SK-N-SH treated with all-trans-retinoic acid at 6 μM for 48 hours (cell line): ENCODE measurements around the gene ZFHX3.

Source experiments
- ATAC-seq: fragments of 200-7000 bp; cut with Tn5 transposase; 3 replicates; pipeline ENCODE4 v1.9.1; 2020; ENCODE audit warnings: mild to moderate bottlenecking, moderate library complexity
- ARNTL ChIP-seq: fragments of 450-650 bp; formaldehyde crosslinking; IDR thresholded peaks from 2 replicates; pipeline ENCODE4 v1.5.0; 2020; ENCODE audit warnings: low read depth, mild to moderate bottlenecking, moderate library complexity, borderline replicate concordance
- BACH2 ChIP-seq: fragments of 250-450 bp; sonication (Bioruptor Pico); IDR thresholded peaks from 2 replicates; pipeline ENCODE4 v1.9.0; 2021; ENCODE audit warnings: mild to moderate bottlenecking, borderline replicate concordance
- CSDC2 ChIP-seq: fragments of 250-450 bp; sonication (Bioruptor Pico); IDR thresholded peaks from 2 replicates; pipeline ENCODE4 v1.5.0; 2020; ENCODE audit warnings: mild to moderate bottlenecking, moderate library complexity
- ESRRG ChIP-seq: fragments of 250-450 bp; sonication (Bioruptor Pico); IDR thresholded peaks from 2 replicates; pipeline ENCODE4 v1.6.1; 2021; ENCODE audit warnings: mild to moderate bottlenecking
- GLIS3 ChIP-seq: fragments of 250-450 bp; sonication (Bioruptor Pico); IDR thresholded peaks from 2 replicates; pipeline ENCODE4 v1.5.0; 2020; ENCODE audit warnings: mild to moderate bottlenecking, moderate library complexity
- ISL1 ChIP-seq: fragments of 250-450 bp; sonication (Bioruptor Pico); IDR thresholded peaks from 2 replicates; pipeline ENCODE4 v2.1.2; 2022; ENCODE audit warnings: mild to moderate bottlenecking, moderate library complexity
- OSR1 ChIP-seq: fragments of 250-450 bp; sonication (Bioruptor Pico); IDR thresholded peaks from 2 replicates; pipeline ENCODE4 v1.8.0; 2022; ENCODE audit warnings: moderate library complexity, mild to moderate bottlenecking, inconsistent platforms
- PPARA ChIP-seq: fragments of 250-450 bp; sonication (Bioruptor Pico); IDR thresholded peaks from 2 replicates; pipeline ENCODE4 v1.5.0; 2020; ENCODE audit warnings: mild to moderate bottlenecking, borderline replicate concordance
- RARB ChIP-seq: fragments of 250-450 bp; sonication (Bioruptor Pico); IDR thresholded peaks from 2 replicates; pipeline ENCODE4 v1.8.0; 2021; ENCODE audit warnings: mild to moderate bottlenecking, moderate library complexity
- SNAI2 ChIP-seq: fragments of 250-450 bp; sonication (Bioruptor Pico); IDR thresholded peaks from 2 replicates; pipeline ENCODE4 v1.5.0; 2020; ENCODE audit warnings: mild to moderate bottlenecking, moderate library complexity
- TCF4 ChIP-seq: fragments of 250-450 bp; sonication (Bioruptor Pico); IDR thresholded peaks from 2 replicates; pipeline ENCODE4 v1.8.0; 2021; ENCODE audit warnings: mild to moderate bottlenecking, moderate library complexity, borderline replicate concordance
- TOX ChIP-seq: fragments of 250-450 bp; sonication (Bioruptor Pico); IDR thresholded peaks from 2 replicates; pipeline ENCODE4 v1.8.0; 2021; ENCODE audit warnings: mild to moderate bottlenecking, moderate library complexity, borderline replicate concordance
- ZC3H10 ChIP-seq: fragments of 250-450 bp; sonication (Bioruptor Pico); IDR thresholded peaks from 2 replicates; pipeline ENCODE4 v1.5.1; 2021; ENCODE audit warnings: mild to moderate bottlenecking, moderate library complexity
- ZFP3 ChIP-seq: fragments of 250-450 bp; sonication (Bioruptor Pico); IDR thresholded peaks from 2 replicates; pipeline ENCODE4 v1.5.0; 2020; ENCODE audit warnings: mild to moderate bottlenecking, moderate library complexity
- ZFP30 ChIP-seq: fragments of 450-650 bp; formaldehyde crosslinking; IDR thresholded peaks from 2 replicates; pipeline ENCODE4 v1.5.0; 2022; ENCODE audit warnings: mild to moderate bottlenecking, moderate library complexity
- ZNF565 ChIP-seq: fragments of 450-650 bp; formaldehyde crosslinking; conservative IDR thresholded peaks from 2 replicates; pipeline ENCODE4 v1.5.0; 2020; ENCODE audit warnings: low read depth, mild to moderate bottlenecking, moderate library complexity
- ZNF70 ChIP-seq: fragments of 450-650 bp; formaldehyde crosslinking; IDR thresholded peaks from 2 replicates; pipeline ENCODE4 v1.5.0; 2020; ENCODE audit warnings: mild to moderate bottlenecking, moderate library complexity
- TF ChIP-seq, protein P1 (sequence below): fragments of 250-450 bp; sonication (Bioruptor Pico); IDR thresholded peaks from 2 replicates; pipeline ENCODE4 v1.8.0; 2021; ENCODE audit warnings: low read depth, mild to moderate bottlenecking, moderate library complexity, borderline replicate concordance
- TF ChIP-seq, protein P2 (sequence below): fragments of 250-450 bp; sonication (Bioruptor Pico); IDR thresholded peaks from 2 replicates; pipeline ENCODE4 v1.5.1; 2020; ENCODE audit warnings: low read depth, mild to moderate bottlenecking, moderate library complexity
- TF ChIP-seq, protein P3 (sequence below): fragments of 250-450 bp; sonication (Bioruptor Pico); IDR thresholded peaks from 2 replicates; pipeline ENCODE4 v1.8.0; 2020; ENCODE audit warnings: mild to moderate bottlenecking, moderate library complexity, borderline replicate concordance
- TF ChIP-seq, protein P4 (sequence below): fragments of 250-450 bp; sonication (Bioruptor Pico); IDR thresholded peaks from 2 replicates; pipeline ENCODE4 v1.5.0; 2020; ENCODE audit warnings: mild to moderate bottlenecking, moderate library complexity

The ZFHX3 gene

DNA sequence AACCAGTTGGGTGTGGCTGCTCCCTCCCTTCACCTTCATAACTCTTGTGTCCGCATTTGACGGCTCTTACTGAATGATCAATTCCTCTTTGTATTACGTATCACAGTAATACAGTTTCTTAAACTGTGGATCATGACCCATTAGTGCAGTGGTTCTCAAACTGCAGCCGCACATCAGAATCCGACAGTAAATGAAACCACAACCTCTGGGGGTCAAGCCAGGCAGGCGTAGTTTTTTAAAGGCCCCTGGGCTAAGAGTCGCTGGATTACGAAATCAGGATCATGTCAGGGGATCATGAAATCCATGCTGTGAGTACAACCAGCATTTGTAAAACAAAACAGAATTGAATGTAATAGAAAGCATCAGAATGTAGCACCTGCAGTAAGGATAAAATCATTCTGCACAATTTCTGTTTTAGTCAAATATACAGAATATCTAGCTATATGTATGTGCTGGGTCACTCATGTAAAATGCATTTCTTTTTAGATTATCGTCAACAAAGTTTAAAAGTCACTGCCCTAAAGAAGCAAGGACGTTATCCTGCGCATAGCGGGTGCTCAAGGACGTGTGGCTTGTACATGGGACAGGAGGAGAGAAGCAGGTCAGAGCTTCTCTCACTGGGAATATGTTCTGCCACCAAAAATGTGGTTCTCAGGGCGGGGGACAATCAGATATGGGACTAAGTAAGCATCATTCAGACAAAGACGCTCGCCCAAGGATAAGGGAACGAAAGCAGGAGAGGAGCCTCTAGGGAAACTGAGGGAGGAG is 113.1 kb downstream of the ZFHX3 start:
- no peak for ATAC-seq
- no peak for TF ChIP-seq ZFP3 (CRISPR knock-in tag)
- no peak for TF ChIP-seq OSR1
- TF ChIP-seq ESRRG (CRISPR knock-in tag), result no peak
- no peak for TF ChIP-seq ZFP30 (CRISPR knock-in tag)
- TF ChIP-seq, protein P1, sequence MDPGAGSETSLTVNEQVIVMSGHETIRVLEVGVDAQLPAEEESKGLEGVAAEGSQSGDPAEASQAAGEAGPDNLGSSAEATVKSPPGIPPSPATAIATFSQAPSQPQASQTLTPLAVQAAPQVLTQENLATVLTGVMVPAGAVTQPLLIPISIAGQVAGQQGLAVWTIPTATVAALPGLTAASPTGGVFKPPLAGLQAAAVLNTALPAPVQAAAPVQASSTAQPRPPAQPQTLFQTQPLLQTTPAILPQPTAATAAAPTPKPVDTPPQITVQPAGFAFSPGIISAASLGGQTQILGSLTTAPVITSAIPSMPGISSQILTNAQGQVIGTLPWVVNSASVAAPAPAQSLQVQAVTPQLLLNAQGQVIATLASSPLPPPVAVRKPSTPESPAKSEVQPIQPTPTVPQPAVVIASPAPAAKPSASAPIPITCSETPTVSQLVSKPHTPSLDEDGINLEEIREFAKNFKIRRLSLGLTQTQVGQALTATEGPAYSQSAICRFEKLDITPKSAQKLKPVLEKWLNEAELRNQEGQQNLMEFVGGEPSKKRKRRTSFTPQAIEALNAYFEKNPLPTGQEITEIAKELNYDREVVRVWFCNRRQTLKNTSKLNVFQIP, result no peak
- no peak for TF ChIP-seq ISL1 (CRISPR knock-in tag)
- TF ChIP-seq, protein P2, sequence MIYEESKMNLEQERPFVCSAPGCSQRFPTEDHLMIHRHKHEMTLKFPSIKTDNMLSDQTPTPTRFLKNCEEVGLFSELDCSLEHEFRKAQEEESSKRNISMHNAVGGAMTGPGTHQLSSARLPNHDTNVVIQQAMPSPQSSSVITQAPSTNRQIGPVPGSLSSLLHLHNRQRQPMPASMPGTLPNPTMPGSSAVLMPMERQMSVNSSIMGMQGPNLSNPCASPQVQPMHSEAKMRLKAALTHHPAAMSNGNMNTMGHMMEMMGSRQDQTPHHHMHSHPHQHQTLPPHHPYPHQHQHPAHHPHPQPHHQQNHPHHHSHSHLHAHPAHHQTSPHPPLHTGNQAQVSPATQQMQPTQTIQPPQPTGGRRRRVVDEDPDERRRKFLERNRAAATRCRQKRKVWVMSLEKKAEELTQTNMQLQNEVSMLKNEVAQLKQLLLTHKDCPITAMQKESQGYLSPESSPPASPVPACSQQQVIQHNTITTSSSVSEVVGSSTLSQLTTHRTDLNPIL (CRISPR knock-in tag), result no peak
- no peak for TF ChIP-seq ZNF565 (CRISPR knock-in tag)
- TF ChIP-seq, protein P3, sequence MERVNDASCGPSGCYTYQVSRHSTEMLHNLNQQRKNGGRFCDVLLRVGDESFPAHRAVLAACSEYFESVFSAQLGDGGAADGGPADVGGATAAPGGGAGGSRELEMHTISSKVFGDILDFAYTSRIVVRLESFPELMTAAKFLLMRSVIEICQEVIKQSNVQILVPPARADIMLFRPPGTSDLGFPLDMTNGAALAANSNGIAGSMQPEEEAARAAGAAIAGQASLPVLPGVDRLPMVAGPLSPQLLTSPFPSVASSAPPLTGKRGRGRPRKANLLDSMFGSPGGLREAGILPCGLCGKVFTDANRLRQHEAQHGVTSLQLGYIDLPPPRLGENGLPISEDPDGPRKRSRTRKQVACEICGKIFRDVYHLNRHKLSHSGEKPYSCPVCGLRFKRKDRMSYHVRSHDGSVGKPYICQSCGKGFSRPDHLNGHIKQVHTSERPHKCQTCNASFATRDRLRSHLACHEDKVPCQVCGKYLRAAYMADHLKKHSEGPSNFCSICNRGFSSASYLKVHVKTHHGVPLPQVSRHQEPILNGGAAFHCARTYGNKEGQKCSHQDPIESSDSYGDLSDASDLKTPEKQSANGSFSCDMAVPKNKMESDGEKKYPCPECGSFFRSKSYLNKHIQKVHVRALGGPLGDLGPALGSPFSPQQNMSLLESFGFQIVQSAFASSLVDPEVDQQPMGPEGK, result no peak
- no peak for TF ChIP-seq ZNF70
- no peak for TF ChIP-seq PPARA (CRISPR knock-in tag)
- no peak for TF ChIP-seq GLIS3 (CRISPR knock-in tag)
- TF ChIP-seq RARB (CRISPR knock-in tag), result no peak
- TF ChIP-seq SNAI2 (CRISPR knock-in tag), result no peak
- no peak for TF ChIP-seq ARNTL (CRISPR knock-in tag)
- TF ChIP-seq TOX (CRISPR knock-in tag), result no peak

DNA sequence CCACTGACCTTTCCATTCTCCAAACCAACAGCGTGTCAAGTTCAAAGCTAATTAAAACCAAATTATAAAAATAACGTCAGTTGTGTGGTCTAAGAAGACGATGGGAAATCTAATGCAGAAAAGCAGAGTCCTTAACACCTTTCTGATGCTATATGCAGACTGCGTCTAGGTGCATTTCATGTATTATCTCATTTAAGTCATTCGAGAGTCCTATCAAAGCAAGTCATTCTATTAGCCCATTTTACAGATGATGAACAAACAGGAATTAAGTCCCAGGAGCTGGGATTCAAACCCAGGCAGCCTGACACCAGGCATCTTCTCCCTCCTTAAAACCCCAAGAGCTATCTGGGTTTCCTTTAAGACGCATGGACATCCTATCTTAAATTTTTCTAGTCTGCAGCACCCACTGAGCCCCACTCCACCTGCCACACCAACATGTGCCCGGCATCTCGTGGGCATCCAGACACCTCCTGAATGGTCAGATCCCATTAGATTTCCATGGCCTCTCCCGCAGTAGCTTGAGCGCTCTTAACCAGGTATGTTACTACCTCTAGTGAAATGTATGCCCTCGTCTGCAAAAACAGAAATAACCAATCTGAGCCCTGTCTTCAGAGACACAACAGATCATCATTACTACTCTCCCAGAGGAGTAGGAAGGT is 115.1 kb downstream of the ZFHX3 start:
- ATAC-seq, result no peak
- TF ChIP-seq ZNF70, result no peak
- TF ChIP-seq, all 23 proteins: peak for 0

DNA sequence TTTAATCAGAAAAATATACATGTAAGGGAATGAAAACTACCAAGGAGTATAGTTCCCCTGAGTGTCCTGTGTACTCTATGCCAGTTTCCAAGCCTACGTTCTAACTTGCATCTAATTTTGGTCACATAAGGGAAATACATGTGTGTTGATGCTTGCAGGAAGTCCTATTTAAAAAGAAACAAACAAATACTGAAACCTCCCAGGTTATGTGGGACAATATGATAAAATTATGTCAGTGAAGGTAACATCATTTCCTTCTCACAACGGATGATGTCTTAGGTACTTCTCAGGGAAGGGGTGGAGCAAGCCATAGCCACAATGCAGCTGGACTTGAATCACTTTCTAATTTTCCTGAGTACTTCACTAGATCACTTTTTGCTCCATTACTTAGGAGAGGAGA is 115.9 kb downstream of the ZFHX3 start:
- no peak for ATAC-seq
- TF ChIP-seq, protein P1, result no peak
- TF ChIP-seq TCF4 (CRISPR knock-in tag) (no peak), BACH2 (CRISPR knock-in tag) (no peak), SNAI2 (CRISPR knock-in tag) (no peak), OSR1 (no peak), ESRRG (CRISPR knock-in tag) (no peak), CSDC2 (no peak), TOX (CRISPR knock-in tag) (no peak), PPARA (CRISPR knock-in tag) (no peak), ZFP3 (CRISPR knock-in tag) (no peak), ZC3H10 (no peak), GLIS3 (CRISPR knock-in tag) (no peak), ZFP30 (CRISPR knock-in tag) (no peak)
- TF ChIP-seq, protein P3, result no peak
- TF ChIP-seq, protein P4, sequence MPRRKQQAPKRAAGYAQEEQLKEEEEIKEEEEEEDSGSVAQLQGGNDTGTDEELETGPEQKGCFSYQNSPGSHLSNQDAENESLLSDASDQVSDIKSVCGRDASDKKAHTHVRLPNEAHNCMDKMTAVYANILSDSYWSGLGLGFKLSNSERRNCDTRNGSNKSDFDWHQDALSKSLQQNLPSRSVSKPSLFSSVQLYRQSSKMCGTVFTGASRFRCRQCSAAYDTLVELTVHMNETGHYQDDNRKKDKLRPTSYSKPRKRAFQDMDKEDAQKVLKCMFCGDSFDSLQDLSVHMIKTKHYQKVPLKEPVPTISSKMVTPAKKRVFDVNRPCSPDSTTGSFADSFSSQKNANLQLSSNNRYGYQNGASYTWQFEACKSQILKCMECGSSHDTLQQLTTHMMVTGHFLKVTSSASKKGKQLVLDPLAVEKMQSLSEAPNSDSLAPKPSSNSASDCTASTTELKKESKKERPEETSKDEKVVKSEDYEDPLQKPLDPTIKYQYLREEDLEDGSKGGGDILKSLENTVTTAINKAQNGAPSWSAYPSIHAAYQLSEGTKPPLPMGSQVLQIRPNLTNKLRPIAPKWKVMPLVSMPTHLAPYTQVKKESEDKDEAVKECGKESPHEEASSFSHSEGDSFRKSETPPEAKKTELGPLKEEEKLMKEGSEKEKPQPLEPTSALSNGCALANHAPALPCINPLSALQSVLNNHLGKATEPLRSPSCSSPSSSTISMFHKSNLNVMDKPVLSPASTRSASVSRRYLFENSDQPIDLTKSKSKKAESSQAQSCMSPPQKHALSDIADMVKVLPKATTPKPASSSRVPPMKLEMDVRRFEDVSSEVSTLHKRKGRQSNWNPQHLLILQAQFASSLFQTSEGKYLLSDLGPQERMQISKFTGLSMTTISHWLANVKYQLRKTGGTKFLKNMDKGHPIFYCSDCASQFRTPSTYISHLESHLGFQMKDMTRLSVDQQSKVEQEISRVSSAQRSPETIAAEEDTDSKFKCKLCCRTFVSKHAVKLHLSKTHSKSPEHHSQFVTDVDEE (CRISPR knock-in tag), result no peak
